H1 (cell line): ENCODE results near the gene CUX1.

Experiments used
- ATF3 ChIP-seq: IDR thresholded peaks from 2 replicates; pipeline ENCODE4 v1.6.1; 2011; ENCODE audit warnings: low read depth, mild to moderate bottlenecking, low read length; ENCODE audit not compliant: insufficient read depth
- BRCA1 ChIP-seq: IDR thresholded peaks from 2 replicates; pipeline ENCODE4 v1.6.1; 2012; ENCODE audit warnings: low read depth, low read length, improper control_type of control experiment
- CEBPB ChIP-seq: IDR thresholded peaks from 2 replicates; pipeline ENCODE4 v1.6.1; 2012; ENCODE audit warnings: low read depth, low read length
- CHD1 ChIP-seq: IDR thresholded peaks from 2 replicates; pipeline ENCODE4 v1.6.1; 2012; ENCODE audit warnings: low read depth, low read length, improper control_type of control experiment
- CTCF ChIP-seq, 3 experiments: IDR thresholded peaks; 1 replicate in 2 of 3; 2 replicates in 1 of 3; pipeline versions ENCODE4 v1.5.1 to v1.6.1; 2011; ENCODE audit warnings: low read length in 3 of 3, mild to moderate bottlenecking in 3 of 3, inconsistent platforms in 2 of 3, low read depth in 1 of 3, moderate library complexity in 1 of 3; ENCODE audit not compliant: insufficient read depth in 1 of 3; ENCODE audit errors: control extremely low read depth in 1 of 3
- EZH2 ChIP-seq: fragments of 200-600 bp; sonication (generic); IDR thresholded peaks from 2 replicates; pipeline ENCODE4 v1.7.1; 2012; ENCODE audit warnings: low read depth, mild to moderate bottlenecking, moderate library complexity, low read length, inconsistent platforms; ENCODE audit not compliant: severe bottlenecking
- KDM1A ChIP-seq: fragments of 200-600, 300-600 bp; sonication (generic); IDR thresholded peaks from 2 replicates; pipeline ENCODE4 v1.7.1; 2016; ENCODE audit warnings: mild to moderate bottlenecking, low read length, borderline replicate concordance
- SIN3A ChIP-seq, 2 experiments: IDR thresholded peaks in 1 of 2; conservative IDR thresholded peaks in 1 of 2; 2 replicates each; pipeline ENCODE4 v1.6.1; 2011 to 2012; ENCODE audit warnings: low read length in 2 of 2, improper control_type of control experiment in 1 of 2, low read depth in 1 of 2, mild to moderate bottlenecking in 1 of 2
- SIX5 ChIP-seq: IDR thresholded peaks from 2 replicates; pipeline ENCODE4 v1.6.1; 2011; ENCODE audit warnings: mild to moderate bottlenecking, low read depth, low read length
- SP1 ChIP-seq: IDR thresholded peaks from 2 replicates; pipeline ENCODE4 v1.6.1; 2011; ENCODE audit warnings: low read depth, low read length
- TBP ChIP-seq: IDR thresholded peaks from 2 replicates; pipeline ENCODE4 v1.6.1; 2011; ENCODE audit warnings: low read depth, low read length, improper control_type of control experiment

GRCh38 chr7:102225025-102225424 is 407.6 kb downstream of the CUX1 start:
- no peak for TF ChIP-seq SP1
- TF ChIP-seq EZH2, result no peak
- TF ChIP-seq SIN3A (conservative IDR thresholded peaks at IDR 0.05 in 1 of 2, IDR thresholded peaks at IDR 0.05 in 1 of 2; ENCODE audit: low read depth in 1 of 2, low read length in 2 of 2), result no peak
- TF ChIP-seq ATF3, result no peak
- TF ChIP-seq CTCF (IDR thresholded peaks at IDR 0.05; ENCODE audit: control extremely low read depth in 1 of 3, insufficient read depth in 1 of 3, low read depth in 1 of 3, low read length in 3 of 3), result no peak
- no peak for TF ChIP-seq TBP
- TF ChIP-seq CHD1, result no peak
- TF ChIP-seq CEBPB, result no peak
- no peak for TF ChIP-seq KDM1A
- no peak for TF ChIP-seq SIX5
- TF ChIP-seq BRCA1, result no peak
